Nephron progenitor cell (in vitro differentiated cells): ENCODE results near the gene LAMTOR1.

ENCODE experiments used
- DNase-seq: peaks from one replicate; pipeline ENCODE4 v3.0.0; 2021
- H3K27ac Mint-ChIP-seq: 2 replicates; pipeline ENCODE4 v1.8.0; 2021; ENCODE audit warnings: mild to moderate bottlenecking, moderate library complexity, mixed read lengths
- H3K27me3 Mint-ChIP-seq: 2 replicates; pipeline ENCODE4 v1.8.0; 2021; ENCODE audit warnings: mild to moderate bottlenecking, low read depth, mixed read lengths; ENCODE audit not compliant: poor library complexity
- H3K36me3 Mint-ChIP-seq: 2 replicates; pipeline ENCODE4 v1.8.0; 2021; ENCODE audit warnings: low read depth, mixed read lengths
- H3K4me1 Mint-ChIP-seq: 2 replicates; pipeline ENCODE4 v1.8.0; 2021; ENCODE audit warnings: mixed read lengths
- H3K4me3 Mint-ChIP-seq: 2 replicates; pipeline ENCODE4 v1.8.0; 2021; ENCODE audit warnings: mild to moderate bottlenecking, moderate library complexity, mixed read lengths
- H3K9me3 Mint-ChIP-seq: 2 replicates; pipeline ENCODE4 v1.8.0; 2021; ENCODE audit warnings: mild to moderate bottlenecking, moderate library complexity, mixed read lengths
- TF ChIP-seq, protein P1 (sequence below): fragments of 200-600 bp; sonication (generic); IDR thresholded peaks from 2 replicates; pipeline ENCODE4 v1.5.0; 2021; ENCODE audit warnings: antibody characterized with exemption

The LAMTOR1 gene

GRCh38 chr11:72114570-72114969 lies 11.5 kb upstream of the LAMTOR1 start:
- Mint-ChIP-seq H3K27me3 (peaks cover 19% of the 10 kb centered on the region), H3K27ac (no peak overlapping the region), H3K36me3 (peaks cover 6% of the 10 kb centered on the region), H3K9me3 (peaks cover 7% of the 10 kb centered on the region), H3K4me1 (peaks cover 36% of the 10 kb centered on the region), H3K4me3 (no peak overlapping the region)
- DNase-seq = no peak
- TF ChIP-seq, protein P1, sequence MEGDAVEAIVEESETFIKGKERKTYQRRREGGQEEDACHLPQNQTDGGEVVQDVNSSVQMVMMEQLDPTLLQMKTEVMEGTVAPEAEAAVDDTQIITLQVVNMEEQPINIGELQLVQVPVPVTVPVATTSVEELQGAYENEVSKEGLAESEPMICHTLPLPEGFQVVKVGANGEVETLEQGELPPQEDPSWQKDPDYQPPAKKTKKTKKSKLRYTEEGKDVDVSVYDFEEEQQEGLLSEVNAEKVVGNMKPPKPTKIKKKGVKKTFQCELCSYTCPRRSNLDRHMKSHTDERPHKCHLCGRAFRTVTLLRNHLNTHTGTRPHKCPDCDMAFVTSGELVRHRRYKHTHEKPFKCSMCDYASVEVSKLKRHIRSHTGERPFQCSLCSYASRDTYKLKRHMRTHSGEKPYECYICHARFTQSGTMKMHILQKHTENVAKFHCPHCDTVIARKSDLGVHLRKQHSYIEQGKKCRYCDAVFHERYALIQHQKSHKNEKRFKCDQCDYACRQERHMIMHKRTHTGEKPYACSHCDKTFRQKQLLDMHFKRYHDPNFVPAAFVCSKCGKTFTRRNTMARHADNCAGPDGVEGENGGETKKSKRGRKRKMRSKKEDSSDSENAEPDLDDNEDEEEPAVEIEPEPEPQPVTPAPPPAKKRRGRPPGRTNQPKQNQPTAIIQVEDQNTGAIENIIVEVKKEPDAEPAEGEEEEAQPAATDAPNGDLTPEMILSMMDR = no peak

DNA sequence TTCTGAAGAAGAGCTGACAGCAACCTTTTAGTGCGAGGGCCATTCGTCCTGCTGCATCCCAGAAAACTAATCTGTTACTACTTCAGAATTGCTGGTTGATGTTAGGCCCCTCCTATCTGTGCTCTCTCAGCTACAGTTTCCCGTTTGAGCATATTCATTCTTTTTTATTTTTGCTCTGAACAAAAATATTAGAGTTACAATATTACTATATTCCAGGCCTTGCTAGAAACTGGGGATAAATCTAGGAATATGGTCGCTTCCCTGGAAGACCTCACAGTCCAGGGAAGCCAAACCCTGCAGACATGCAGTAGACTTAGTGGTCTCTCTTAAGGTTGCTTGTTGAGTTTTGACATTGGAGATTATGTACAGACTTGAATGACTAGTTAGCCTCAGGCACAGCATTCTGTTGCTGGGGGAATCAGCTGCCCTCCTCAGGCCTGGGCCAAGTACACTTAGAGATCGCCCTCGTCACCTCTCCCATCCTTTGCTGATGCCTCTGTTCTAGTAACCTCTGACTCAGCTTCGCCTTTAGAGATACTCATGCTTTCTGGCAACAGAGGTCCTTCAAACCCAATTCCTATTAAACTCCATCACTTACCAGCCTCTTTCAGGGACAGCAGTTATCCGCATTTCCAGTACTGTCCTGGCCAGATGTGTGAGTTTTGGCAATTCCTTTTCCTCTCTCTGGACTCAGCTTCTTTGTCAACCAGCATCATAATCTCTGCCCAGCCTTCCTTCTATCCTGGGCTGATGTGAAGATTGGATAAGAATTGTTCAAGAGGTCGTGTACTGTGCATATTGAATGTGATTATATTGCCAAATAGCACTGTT lies 10.1 kb upstream of the LAMTOR1 start:
- H3K27ac Mint-ChIP-seq = peak overlapping the region; percentile 100
- no peak for DNase-seq
- peak overlapping the region; percentile 92 for H3K4me3 Mint-ChIP-seq
- peaks cover 7% of the 10 kb centered on the region for H3K9me3 Mint-ChIP-seq
- TF ChIP-seq, protein P1 = no peak
- H3K27me3 Mint-ChIP-seq = peaks cover 15% of the 10 kb centered on the region
- H3K36me3 Mint-ChIP-seq = peaks cover 6% of the 10 kb centered on the region
- H3K4me1 Mint-ChIP-seq = peaks cover 25% of the 10 kb centered on the region

DNA sequence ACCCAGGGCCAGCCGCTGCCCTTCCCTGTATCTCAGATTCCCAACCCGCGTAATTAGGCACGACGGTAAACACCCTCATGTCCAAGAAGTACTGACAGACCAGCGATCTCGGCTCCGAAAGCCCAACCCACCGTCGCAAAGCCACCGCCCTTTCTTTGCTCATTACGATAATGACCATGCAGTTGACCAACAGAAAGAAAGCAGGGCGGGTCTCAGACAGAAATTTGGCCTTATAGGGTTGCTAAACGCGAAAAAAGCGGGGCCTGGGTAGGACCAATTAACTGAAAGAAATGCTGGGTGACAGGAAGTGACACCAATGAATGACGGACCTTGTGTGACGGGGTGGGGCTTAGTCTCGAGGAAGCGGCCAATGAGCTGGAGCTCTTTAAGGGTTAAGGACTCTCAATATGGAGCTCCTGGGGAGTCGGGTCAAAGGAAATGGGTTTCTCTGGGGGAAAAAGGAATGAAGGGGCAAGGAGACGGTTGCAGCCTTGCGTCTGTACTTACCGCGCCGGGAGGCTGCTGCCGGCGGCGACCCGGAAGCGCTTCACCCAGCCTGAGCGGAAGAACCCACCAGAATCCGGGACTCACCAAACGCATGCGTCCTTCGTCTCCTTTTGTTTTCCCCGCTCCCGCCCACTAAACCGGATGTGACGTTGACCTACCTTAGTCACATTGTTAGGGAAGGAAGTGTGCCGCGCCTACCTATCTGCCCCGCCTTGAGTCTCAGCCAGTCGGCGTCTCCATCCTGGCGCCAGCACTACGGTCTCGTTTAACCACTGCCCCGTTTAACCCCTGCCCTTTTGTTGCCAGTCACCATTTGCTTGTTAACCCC lies 9.3 kb upstream of the LAMTOR1 start, which contains the start of gene ANAPC15:
Gene ANAPC15 (minus strand): TSS at position 553 of the 835 bp plus-strand sequence. CDS start 1,419 bp downstream, outside the sequence.
- TF ChIP-seq, protein P1 = no peak
- Mint-ChIP-seq H3K9me3 (peaks cover 7% of the 10 kb centered on the region), H3K4me3 (peak within 1 kb of the TSS; percentile 92), H3K27me3 (peaks cover 15% of the 10 kb centered on the region), H3K4me1 (peaks cover 24% of the 10 kb centered on the region), H3K36me3 (peaks cover 8% of the 10 kb centered on the region), H3K27ac (peak within 1 kb of the TSS; percentile 100)
- peak; percentile 92 for DNase-seq

- H3K27ac Mint-ChIP-seq = peak overlapping the region; percentile 100
These were observed 8.4 kb upstream of the LAMTOR1 start for GRCh38 chr11:72111300-72112142.

DNA sequence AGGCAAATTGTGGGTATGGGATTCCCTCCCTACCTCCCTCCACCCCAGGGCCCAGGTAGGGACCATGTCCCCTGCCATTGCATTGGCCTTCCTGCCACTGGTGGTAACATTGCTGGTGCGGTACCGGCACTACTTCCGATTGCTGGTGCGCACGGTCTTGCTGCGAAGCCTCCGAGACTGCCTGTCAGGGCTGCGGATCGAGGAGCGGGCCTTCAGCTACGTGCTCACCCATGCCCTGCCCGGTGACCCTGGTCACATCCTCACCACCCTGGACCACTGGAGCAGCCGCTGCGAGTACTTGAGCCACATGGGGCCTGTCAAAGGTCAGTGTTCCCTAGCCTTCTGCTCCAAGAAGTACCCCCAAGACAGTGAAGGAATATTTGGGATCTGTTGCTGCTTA lies 2.8 kb upstream of the LAMTOR1 start, which contains the start of gene TOMT:
Gene TOMT (plus strand): TSS at position 37 of the 400 bp plus-strand sequence. CDS start 28 bp downstream, at position 65.
- Mint-ChIP-seq H3K27me3 (peaks cover 3% of the 10 kb centered on the region), H3K9me3 (peaks cover 3% of the 10 kb centered on the region), H3K4me1 (peaks cover 38% of the 10 kb centered on the region), H3K4me3 (peak within 1 kb of the TSS; percentile 4), H3K27ac (peak within 1 kb of the TSS; percentile 42), H3K36me3 (peaks cover 21% of the 10 kb centered on the region)
- TF ChIP-seq, protein P1 = no peak
- DNase-seq = no peak

More at GRCh38 chr11:72111300-72112142, 8.4 kb upstream of the LAMTOR1 start:
- H3K9me3 Mint-ChIP-seq = peaks cover 7% of the 10 kb centered on the region
- TF ChIP-seq, protein P1 = no peak
- H3K36me3 Mint-ChIP-seq = peaks cover 9% of the 10 kb centered on the region
- peak overlapping the region; percentile 92 for H3K4me3 Mint-ChIP-seq
- no peak for DNase-seq
- H3K27me3 Mint-ChIP-seq = peaks cover 13% of the 10 kb centered on the region
- H3K4me1 Mint-ChIP-seq = peaks cover 24% of the 10 kb centered on the region
